Hematopoietic multipotent progenitor cell treated with erythropoietin and hydrocortisone succinate and interleukin-3 and kit ligand, for 15 days (in vitro differentiated cells): ENCODE data around the gene TOMM40.
"Not testable (repeated sequence)": the region's sequence is repeated elsewhere in the genome, so short reads cannot be mapped to it uniquely, and the experiment has no call there.

Source experiments
- DNase-seq: peaks from one replicate; pipeline ENCODE4 v3.0.0-alpha.2; 2015; ENCODE audit warnings: low spot score

The TOMM40 gene

GRCh38 chr19:44891016-44891882 is at the start of gene TOMM40:
TSS of gene TOMM40 (plus strand) at chr19:44891254. CDS start at chr19:44891416, 162 bp downstream.
- no peak for DNase-seq

- DNase-seq = no peak
Measured at GRCh38 chr19:44845286-44845611, 45.8 kb upstream of the TOMM40 start.

- DNase-seq = peak; percentile 92
Measured at GRCh38 chr19:44845612-44846454, 45.2 kb upstream of the TOMM40 start, which contains the start of gene NECTIN2. TSS of gene NECTIN2 (plus strand) at chr19:44846297. CDS start at chr19:44846526, 229 bp downstream.

GRCh38 chr19:44846455-44847143 is 44.5 kb upstream of the TOMM40 start:
- DNase-seq = no peak

GRCh38 chr19:44847144-44848035 is 43.7 kb upstream of the TOMM40 start:
- DNase-seq = no peak

- DNase-seq = no peak
Measured at GRCh38 chr19:44848036-44848811, 42.8 kb upstream of the TOMM40 start.

GRCh38 chr19:44848812-44849447 is 42.1 kb upstream of the TOMM40 start:
- DNase-seq = no peak

GRCh38 chr19:44850641-44851109 is 40.4 kb upstream of the TOMM40 start:
- DNase-seq = no peak

- no peak for DNase-seq
Measured at GRCh38 chr19:44851427-44851826, 39.6 kb upstream of the TOMM40 start.

GRCh38 chr19:44855606-44856005 is 35.4 kb upstream of the TOMM40 start:
- DNase-seq = no peak

- DNase-seq = no peak
Measured at GRCh38 chr19:44856421-44857083, 34.5 kb upstream of the TOMM40 start.

GRCh38 chr19:44857837-44858236 is 33.2 kb upstream of the TOMM40 start:
- no peak for DNase-seq

- DNase-seq = not testable (repeated sequence)
Measured at GRCh38 chr19:44861576-44861975, 29.5 kb upstream of the TOMM40 start.

- DNase-seq = no peak
Measured at GRCh38 chr19:44863990-44864389, 27.1 kb upstream of the TOMM40 start.

- no peak for DNase-seq
Measured at GRCh38 chr19:44865196-44865767, 25.8 kb upstream of the TOMM40 start.

- no peak for DNase-seq
Measured at GRCh38 chr19:44866664-44867063, 24.4 kb upstream of the TOMM40 start.

GRCh38 chr19:44867578-44867977 is 23.5 kb upstream of the TOMM40 start:
- DNase-seq = no peak

- no peak for DNase-seq
Measured at GRCh38 chr19:44869733-44870470, 21.2 kb upstream of the TOMM40 start.
